HG03575 (cell line): Measurements from ENCODE around the gene CKAP4.

Source experiments
- ATAC-seq: cut with Tn5 transposase; IDR thresholded peaks from one replicate; pipeline ENCODE4 v1.9.1; 2021; ENCODE audit not compliant: unreplicated experiment, insufficient number of reproducible peaks, low FRiP score; ENCODE audit errors: extremely low read depth

The CKAP4 gene

DNA sequence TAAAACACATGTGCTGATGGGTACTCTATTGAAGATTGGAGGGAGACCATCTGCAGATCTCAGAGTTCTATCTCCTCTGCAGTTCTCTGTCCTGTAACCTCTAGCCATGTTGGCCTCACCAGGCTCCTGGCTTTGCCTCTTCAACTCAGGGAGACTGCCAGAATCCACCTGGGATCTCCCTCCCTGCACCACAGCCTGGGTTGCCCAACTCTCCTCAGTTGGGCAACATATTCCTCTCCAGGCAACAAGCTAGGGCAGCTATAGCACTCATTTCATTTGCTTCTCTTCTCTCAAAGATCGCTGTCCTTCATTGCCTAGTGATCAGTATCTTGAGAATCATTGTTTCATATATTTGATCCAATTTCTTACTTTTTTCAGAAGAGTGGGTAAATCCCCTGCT is 28.8 kb downstream of the CKAP4 start:
- ATAC-seq = no peak

DNA sequence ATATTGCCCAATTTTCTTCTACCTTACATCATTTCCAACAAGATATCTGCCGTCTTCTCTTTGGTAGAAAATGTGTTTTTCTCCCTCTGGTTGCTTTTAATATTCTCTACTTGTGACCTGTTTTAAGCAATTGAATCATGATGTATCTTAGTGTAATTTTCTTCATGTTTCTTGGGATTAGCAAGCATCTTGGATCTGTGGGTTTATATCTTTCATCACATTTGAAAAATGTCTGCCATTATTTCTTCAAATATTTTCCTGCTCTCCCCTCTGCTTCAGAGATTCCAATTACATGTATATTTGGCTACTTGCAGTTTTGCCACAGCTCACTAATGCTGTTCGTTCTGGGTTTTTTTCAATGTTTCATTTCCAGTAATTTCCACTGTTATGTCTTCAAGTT is 30.1 kb downstream of the CKAP4 start:
- ATAC-seq = no peak

- ATAC-seq = no peak
Measured at GRCh38 chr12:106214571-106214970, 33.2 kb downstream of the CKAP4 start.

DNA sequence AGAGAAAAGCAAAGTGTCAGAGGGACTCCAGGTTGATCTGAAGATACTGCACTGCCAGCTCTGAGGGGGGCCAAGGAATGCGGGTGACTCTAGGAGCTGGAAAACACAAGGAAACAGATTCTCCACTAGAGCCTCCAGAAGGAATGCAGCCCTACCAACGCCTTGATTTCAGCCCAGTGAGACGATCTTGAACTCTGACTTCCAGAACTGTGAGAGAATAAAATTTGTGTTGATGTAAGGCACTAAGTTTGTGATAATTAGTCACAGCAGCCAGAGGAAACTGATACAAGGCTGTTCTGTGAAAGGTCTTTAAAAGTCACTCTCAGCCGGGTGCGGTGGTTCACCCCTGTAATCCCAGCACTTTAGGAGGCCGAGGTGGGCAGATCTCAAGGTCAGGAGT is 34.2 kb downstream of the CKAP4 start:
- no peak for ATAC-seq

GRCh38 chr12:106211973-106212372 is 35.8 kb downstream of the CKAP4 start:
- no peak for ATAC-seq

GRCh38 chr12:106205208-106206069 is 42.4 kb downstream of the CKAP4 start:
- no peak for ATAC-seq

DNA sequence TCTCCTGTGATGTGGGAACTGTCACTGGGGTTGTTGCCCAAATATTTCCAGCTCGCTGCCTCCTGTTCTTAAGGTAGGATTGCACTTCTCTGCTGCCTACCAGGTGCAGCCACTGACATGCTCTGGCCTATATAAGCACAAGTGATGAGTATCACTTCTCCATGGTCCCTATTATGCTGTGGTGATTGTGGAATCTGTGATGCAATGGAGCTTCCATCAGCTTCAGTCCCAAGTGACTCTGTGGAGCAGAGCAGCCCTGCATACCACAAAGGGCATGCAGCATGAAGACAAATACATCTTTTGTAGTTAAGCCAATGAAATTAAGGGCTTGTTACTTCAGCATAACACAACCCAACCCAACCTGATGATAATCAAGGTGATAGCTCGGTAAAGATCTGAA is 43.5 kb downstream of the CKAP4 start:
- no peak for ATAC-seq

DNA sequence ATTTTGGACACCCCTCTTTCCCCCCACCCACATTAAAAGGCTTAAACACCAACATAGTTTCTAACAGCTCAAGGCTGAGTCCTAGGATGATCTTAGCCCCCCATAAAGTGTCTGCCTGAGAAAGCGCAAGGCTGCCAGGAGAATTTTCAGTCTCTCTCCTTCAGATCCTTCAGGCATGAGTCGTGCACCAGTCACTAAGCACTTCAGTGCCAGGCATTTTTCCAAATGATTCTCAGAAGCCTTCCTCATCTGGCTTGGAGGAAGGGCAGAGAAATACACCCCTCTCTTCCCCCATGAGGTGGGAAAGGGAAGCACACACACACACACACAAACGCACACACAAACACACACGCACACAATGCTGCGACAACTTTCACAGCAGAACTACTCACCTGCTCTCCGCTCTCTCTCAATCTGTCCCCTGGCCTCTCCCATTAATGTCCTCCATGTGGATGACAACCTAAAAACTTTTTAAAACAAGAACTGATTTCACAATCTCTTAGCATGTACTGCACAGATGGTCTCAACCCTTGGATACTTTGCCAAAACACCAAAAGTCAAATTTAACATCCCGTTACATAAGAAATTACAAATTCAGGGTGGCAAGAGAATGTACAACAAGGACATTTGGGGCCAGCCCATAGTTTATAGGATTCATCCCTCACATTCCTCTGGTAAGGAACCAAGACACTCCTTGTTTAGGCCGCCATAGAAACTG is 49.8 kb downstream of the CKAP4 start:
- ATAC-seq = no peak

GRCh38 chr12:106195621-106196027 is 52.2 kb downstream of the CKAP4 start:
- ATAC-seq = no peak

- ATAC-seq = no peak
Measured at GRCh38 chr12:106194351-106194750, 53.5 kb downstream of the CKAP4 start.

DNA sequence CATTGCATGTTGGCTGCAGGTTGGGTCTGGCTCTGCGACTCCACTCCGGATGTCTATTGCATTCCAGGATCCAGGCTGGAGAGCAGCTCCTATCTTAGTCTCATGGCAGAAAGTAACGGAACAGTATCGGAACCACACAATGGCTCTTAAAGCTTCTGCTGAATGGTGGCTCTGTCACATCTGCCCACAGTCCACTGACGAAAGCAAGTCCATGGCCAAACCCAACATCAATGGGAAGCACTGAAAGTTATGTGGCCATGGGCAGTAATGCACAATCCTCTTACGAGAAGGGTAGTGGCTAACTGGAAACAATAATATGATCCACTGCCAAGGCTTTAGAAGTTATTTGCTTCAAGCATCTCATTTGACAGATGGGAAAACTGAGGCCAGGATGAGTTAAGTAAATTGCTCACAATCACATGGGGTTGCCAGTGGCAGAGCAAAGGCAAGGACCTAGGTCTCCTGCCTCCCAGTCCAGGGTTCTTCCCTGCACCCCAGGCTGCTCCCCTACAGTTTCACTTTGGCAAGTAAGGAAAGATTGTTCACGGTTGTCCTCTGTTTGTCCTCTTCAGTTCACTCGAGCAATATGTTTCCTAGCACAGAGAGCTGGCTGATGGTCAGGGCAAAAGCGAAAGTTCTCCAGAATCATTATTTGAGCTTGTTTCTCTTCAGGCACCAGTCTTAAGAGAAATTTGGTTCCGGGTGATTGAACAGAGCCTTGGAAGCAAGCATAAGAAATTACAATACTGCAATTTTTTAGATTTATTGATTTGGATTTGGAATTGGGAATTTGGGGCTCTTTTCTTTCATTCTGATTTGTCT is 54.2 kb downstream of the CKAP4 start:
- no peak for ATAC-seq

GRCh38 chr12:106192659-106193393 is 55.0 kb downstream of the CKAP4 start:
- no peak for ATAC-seq

DNA sequence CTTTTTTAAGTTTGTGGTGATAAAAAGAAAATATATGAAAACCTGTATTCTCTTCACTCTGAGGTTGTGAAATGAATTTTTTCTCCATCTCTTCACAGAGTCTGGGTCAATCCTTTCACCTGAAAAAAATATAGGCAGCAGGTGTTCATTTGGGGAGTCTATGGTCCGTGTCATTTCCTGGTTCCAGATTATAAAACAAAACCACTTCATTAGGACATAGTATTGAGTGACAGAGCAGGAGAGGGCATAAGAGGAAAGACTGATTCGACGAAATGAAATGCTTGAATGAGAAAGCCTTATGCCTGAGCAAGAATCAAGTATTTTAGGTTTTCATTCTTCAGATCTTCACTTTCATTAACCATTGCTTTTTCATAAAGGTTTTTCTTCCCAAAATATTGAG is 57.2 kb downstream of the CKAP4 start:
- ATAC-seq = no peak

- no peak for ATAC-seq
Measured at GRCh38 chr12:106189341-106189740, 58.5 kb downstream of the CKAP4 start.

DNA sequence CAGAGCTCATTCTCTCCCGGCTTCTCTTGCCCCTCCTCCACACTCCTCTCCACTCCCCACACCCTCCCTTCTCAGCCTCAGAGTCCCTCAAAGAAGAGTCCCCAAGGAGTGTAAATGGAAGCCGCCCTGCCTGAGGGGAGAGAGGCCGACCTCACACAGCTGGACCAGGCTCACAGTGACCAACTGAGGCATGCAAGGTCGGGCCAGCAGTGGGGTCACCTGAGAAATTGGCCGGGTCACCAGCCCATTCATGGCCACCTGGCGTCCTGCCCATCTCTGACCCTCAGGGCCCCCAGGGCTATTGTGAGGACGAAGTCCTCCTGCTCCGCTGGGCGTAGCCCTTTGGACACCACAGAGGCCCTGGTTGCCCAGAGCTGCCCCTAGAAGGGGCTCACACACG is 59.6 kb downstream of the CKAP4 start:
- ATAC-seq = no peak
